ENCODE data around the gene C3orf85.

- TF ChIP-seq CTCF (IDR thresholded peaks at IDR 0.05) (no peak), POLR2A (IDR thresholded peaks at IDR 0.05) (no peak)
These were observed 18.6 kb upstream of the C3orf85 start, which contains the start of gene MORC1 for GRCh38 chr3:109117939-109118338.

All from uterus (tissue), 2 donors.